Measurements from ENCODE around the gene GPHN. TPM values are rescaled to one million over a fixed set of nuclear protein-coding genes. Genes with fewer than 3 reads are reported as not detected.

Gene GPHN
- total and polyA plus RNA-seq, 2 of the 8 experiments (the other 6 are each of a cell fraction or from before 2014, with no cell fraction given) = 6.0 to 16.0 TPM

DNA sequence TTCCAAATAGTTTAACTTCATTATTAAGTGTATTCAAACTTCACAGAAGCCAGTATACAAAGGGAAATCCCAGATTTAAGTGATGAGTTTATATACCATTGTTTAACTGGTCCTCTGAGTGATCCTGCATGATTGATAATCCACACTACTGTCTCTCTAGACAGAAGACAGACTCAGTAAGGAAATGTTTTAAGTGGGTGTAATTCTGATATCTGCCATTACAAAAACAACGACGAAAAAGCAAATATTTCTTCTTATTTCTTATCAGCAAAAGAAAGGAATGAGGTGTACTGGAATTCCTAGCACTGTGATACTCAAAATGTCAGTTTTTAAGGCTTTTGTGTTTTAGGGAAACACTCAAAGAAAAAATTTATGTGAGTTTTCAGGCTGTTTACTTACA is 127.5 kb downstream of the GPHN start:
- WGBS, 2 experiments (ENCODE audit: extremely low coverage in 1 of 2, insufficient coverage in 1 of 2, insufficient read length in 1 of 2, insufficient replicate concordance in 2 of 2, low coverage in 1 of 2, low lambda C conversion rate in 2 of 2, missing lambda C conversion rate in 1 of 2) = 86% methylated on average over 2 of the region's 2 CpGs; no CpG with 5 or more reads in 1 of the 2 experiments
- no peak overlapping the region for H3K56ac ChIP-seq (replicated peaks; ENCODE audit: insufficient read length, low read depth, low read length)
- H3K79me2 ChIP-seq (ENCODE audit: control insufficient read depth in 1 of 2, insufficient read depth in 2 of 2, low read length in 2 of 2) = peaks cover 0 to 16% of the 10 kb centered on the region in 2 experiments; a peak in 3 of 4 replicates
- H3K4me3 ChIP-seq (ENCODE audit: extremely low read depth in 1 of 4, insufficient read depth in 2 of 4, low read depth in 3 of 4, low read length in 4 of 4) = no peak overlapping the region
- no peaks in the 10 kb centered on the region for H3K4me1 ChIP-seq (replicated peaks in 1 of 4; ENCODE audit: control insufficient read depth in 3 of 4, insufficient read depth in 4 of 4, low read length in 3 of 4)
- H4K20me1 ChIP-seq (replicated peaks in 1 of 2; ENCODE audit: control insufficient read depth in 1 of 2, insufficient read depth in 2 of 2, low read length in 2 of 2) = no peaks in the 10 kb centered on the region
- no peak overlapping the region for H3K23ac ChIP-seq (ENCODE audit: insufficient read length)
- H4K5ac ChIP-seq (ENCODE audit: insufficient read length, low read depth, low read length) = no peak overlapping the region
- H3K4ac ChIP-seq (replicated peaks; ENCODE audit: insufficient read length, low read depth, low read length) = no peak overlapping the region
- no peaks in the 10 kb centered on the region for H3K23me2 ChIP-seq (ENCODE audit: low read depth, low read length)
- no peak overlapping the region for H2BK20ac ChIP-seq (ENCODE audit: low read length)
- no peak overlapping the region for H2BK120ac ChIP-seq (replicated peaks; ENCODE audit: low read depth, low read length)
- no peak overlapping the region for H2BK12ac ChIP-seq (ENCODE audit: low read depth, low read length)
- H2BK15ac ChIP-seq (ENCODE audit: low read length) = no peak overlapping the region
- H2AK5ac ChIP-seq (ENCODE audit: low read depth, low read length) = no peak overlapping the region
- ChIA-PET POLR2A (ENCODE audit: partially characterized antibody) (no interaction called here), CTCF (ENCODE audit: partially characterized antibody) (interaction anchor here (0.8 to 1.4 kb wide), 3 partner anchors 11 to 26 kb away, joined by 3 to 4 read pairs (median 4); no protein-coding TSS in a partner anchor)
- FAIRE-seq (no peak), DNase-seq (ENCODE audit: low read depth in 1 of 2, low spot score in 2 of 2) (no peak)
- no peak overlapping the region for H2AFZ ChIP-seq (ENCODE audit: low read length)
- no peak overlapping the region for H3K9ac ChIP-seq (replicated peaks in 1 of 4; ENCODE audit: extremely low read depth in 1 of 4, low read depth in 3 of 4, low read length in 3 of 4)
- H3K79me1 ChIP-seq (ENCODE audit: low read depth, low read length) = no peaks in the 10 kb centered on the region; the same call in 1 of the 2 replicates
- no peak overlapping the region for H3K27ac ChIP-seq (ENCODE audit: low read depth, low read length)
- H3K18ac ChIP-seq (ENCODE audit: extremely low read depth, low read length) = no peak overlapping the region
- H3K27me3 ChIP-seq (replicated peaks in 1 of 4; ENCODE audit: control insufficient read depth in 3 of 4, extremely low read depth in 1 of 4, insufficient read depth in 3 of 4, low read length in 3 of 4) = no peaks in the 10 kb centered on the region
- no peaks in the 10 kb centered on the region for H3K9me3 ChIP-seq (ENCODE audit: insufficient read depth in 2 of 2, low read depth in 1 of 2, low read length in 1 of 2)
- no peak overlapping the region for H2BK5ac ChIP-seq (ENCODE audit: low read depth, low read length)
- H3K4me2 ChIP-seq (ENCODE audit: insufficient read depth in 1 of 2, low read depth in 2 of 2, low read length in 2 of 2) = no peak overlapping the region
- no peak for TF ChIP-seq ASH2L (IDR thresholded peaks at IDR 0.05; ENCODE audit: low read length)
- TF ChIP-seq RXRA (IDR thresholded peaks at IDR 0.05; ENCODE audit: insufficient read depth, low read depth, low read length) = no peak
- TF ChIP-seq CHD2 (IDR thresholded peaks at IDR 0.05; ENCODE audit: low read length) = no peak
- no peak overlapping the region for H4K8ac ChIP-seq (ENCODE audit: extremely low read depth, insufficient read depth, low read length)
- no peaks in the 10 kb centered on the region; a peak in 1 of 8 replicates for H3K36me3 ChIP-seq (ENCODE audit: control insufficient read depth in 2 of 4, insufficient read depth in 4 of 4, low read length in 3 of 4)
- H4K91ac ChIP-seq (replicated peaks; ENCODE audit: insufficient read length, low read length) = no peak overlapping the region
- no peak overlapping the region for H3K14ac ChIP-seq (ENCODE audit: insufficient read length)

All from H1 (cell line).